Measurements from ENCODE around the gene SOD3.

SOD3 gene

GRCh38 chr4:24775750-24776149 is 19.6 kb upstream of the SOD3 start:
- no peak for DNase-seq (ENCODE audit: low spot score)

DNA sequence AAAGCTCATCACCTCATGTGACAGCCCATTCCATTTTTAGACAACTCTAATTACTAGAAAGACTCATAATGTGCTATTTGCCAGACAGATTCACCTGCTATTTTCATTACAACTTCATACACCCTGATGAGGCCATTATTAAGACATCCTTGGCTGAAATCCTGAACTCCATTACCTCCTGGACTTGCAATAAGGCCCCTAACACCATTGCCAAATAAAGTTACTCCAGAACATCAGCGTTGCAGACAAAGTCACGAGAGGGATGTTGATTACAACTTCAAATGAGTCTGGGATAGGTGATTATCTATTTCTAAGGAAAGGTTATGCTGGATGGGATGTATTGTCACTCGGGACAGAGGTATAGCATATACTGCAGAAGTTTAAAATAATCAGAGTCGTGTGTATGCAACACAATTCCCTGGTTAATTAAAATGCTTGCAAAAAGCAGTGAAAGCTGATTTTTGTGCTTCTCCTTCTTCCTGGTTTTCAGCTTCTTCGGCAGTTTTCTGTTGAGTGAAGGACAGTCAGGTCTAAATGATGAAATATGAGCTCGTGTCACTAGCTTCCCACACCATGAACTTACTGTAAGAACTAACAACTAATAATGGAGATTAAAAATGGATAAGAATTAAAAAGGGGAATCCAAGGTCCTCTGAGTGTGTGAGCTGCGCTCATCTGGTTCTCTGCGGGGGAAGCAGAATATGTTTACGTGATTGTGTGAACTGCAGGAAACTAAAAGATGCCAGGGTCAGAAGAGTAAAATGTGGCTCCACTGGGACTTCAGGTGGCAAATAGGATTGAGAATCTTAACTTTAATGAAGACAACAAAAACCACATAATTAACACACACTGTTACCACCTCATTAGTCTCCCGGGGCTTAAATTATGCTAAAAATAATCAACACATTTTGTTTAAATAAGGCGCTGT is 17.6 kb upstream of the SOD3 start:
- DNase-seq (ENCODE audit: low spot score) = no peak

DNA sequence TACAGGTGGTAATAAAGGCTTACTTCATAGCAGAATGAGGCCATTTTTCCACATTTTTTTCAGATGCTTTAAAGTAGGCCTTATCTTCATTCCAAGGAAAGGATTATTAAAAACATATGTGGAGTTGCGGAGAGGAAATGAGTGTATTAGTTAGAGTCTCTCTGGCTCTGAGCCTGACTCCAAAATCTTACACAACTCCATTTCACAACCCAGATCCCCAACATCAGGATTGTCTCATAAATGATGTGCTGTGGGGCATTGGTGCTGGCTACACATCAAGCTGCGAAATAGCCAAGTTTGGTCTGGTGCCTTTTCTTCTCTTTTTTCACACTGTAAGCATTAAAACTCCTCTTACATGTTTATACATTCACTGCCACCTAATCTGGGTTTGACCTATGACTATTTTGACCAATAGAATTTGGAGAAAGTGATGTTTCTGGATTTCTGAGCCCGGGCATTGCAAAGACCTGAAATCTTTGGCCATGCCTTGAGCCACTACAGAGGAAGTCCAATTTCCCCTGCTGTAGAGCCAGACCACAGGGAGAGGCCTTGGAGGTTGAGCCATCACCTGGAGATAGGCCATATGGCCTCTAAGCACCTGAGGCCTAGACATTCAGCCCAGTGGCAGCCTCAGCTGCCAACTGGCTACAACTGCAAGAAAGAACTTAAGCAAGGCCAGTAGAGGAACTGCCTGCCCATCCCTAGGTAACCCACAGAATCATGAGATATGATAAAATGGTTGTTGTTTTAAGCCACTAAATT is 16.7 kb upstream of the SOD3 start:
- DNase-seq (ENCODE audit: low spot score) = no peak

GRCh38 chr4:24780936-24781495 is 14.4 kb upstream of the SOD3 start:
- DNase-seq (ENCODE audit: low spot score) = no peak

DNA sequence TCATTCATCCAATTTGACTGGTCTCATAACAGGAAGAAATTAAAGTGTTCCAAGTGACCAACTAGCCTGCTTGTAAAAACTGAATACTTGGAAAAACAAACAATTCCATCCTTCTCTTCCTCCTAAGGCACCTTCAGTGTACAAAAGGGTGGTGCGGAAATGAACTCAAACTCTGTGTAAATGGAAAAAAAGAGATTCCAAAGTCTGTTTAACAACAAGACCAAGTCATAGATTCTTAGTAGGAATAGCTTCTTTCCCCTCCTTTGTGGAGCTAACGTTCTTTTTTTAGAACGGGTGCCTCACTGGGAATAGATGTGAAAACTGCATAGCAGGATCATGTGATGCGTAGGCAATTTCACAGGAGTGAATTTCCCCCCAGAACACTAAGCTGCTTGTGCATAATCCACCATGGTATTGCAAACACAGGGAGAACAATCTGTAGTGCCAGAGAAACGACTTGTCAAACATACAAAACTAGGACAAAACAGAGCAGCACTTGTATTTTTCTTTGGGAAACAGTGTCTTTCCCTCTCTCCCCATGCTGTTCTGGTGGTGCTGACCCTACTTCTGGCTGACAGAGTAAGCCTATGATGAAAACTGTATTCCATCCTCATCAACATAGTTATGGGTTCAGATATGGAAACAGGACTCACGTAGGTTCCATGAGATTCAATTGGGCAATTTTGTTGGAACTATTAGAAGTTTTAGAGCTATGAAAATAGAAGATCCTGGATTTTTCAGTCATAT is 13.2 kb upstream of the SOD3 start:
- no peak for DNase-seq (ENCODE audit: low spot score)

- DNase-seq (ENCODE audit: low spot score) = no peak
These were observed 11.9 kb upstream of the SOD3 start for GRCh38 chr4:24783506-24783905.

DNA sequence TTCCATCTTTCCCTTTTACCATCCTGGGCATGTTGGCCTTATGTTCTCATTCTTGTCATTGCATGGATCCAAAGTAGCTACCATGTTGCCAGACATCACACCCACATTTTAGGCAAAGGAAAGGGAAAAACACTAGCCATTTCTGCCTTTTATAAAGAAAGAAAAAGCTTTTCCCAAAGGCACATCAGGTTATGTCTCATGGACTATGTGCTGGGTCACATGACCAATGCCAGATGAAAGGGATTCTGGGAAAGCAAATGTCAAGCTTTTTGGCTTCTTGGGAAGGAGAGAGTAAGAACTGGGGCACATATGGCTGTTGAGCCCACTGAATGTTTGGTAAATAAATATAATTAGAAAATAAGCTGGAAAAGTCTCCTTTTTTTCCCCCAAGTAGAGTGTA is 4.3 kb upstream of the SOD3 start:
- DNase-seq (ENCODE audit: low spot score) = no peak

DNA sequence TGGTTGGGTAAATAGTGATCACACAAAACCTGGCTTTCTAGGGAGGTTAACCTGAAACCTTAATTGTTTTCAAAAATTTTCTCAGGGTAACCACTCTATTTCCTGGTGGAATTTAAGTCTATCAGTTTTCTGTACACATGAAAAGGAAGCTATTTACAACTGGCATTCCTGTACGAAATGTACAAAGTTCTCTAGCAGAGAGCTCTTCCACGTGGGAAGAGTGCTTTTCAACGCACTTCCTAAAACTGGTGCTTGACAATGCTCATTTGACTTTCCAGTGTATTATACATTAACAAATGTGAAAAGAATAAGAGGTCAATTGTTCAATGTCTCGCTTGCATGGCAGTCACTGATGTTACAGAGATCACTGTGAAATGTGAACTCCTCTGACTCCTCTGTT is 2.8 kb upstream of the SOD3 start:
- DNase-seq (ENCODE audit: low spot score) = no peak

GRCh38 chr4:24793219-24794005 is 2.0 kb upstream of the SOD3 start:
- DNase-seq (ENCODE audit: low spot score) = no peak

DNA sequence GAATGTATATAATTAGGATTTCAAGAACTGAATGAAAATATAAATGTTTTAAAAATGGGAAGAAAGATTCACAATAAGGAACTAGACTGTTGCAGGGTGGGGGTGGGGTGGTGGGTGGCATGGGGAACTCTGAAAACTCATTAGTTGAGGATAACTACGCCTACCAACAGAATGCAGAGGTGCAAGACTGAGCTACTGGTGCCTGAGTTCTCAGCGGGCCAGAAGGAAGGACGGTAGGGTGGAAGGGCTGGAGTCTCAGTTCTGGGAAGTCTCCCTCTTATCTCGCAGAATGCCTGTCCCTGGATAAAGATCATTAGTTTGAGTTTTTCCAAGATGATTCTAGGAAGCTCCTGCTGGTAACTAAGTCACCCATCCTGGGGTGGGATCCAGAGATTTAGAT is 1.3 kb upstream of the SOD3 start:
- DNase-seq (ENCODE audit: low spot score) = no peak

DNA sequence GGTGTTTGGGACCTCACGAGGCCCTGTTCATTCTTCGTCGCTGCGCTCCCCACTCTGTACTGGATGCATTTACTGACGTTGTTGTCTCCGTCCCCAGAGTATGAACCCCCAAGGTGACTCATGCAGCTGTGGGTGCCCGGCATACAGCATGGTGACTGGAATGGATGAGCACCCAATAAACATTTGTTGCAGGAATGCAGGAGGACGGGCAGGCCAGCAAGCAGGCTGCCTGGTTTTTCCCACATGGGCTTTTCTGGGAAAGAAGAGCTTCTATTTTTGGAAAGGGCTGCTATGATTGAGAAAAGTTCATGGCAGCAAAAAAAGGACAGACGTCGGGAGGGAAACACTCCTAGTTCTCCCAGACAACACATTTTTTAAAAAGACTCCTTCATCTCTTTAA is 893 bp upstream of the SOD3 start:
- no peak for DNase-seq (ENCODE audit: low spot score)

GRCh38 chr4:24795666-24796381 is 451 bp downstream of the SOD3 start:
- DNase-seq (ENCODE audit: low spot score) = no peak

DNA sequence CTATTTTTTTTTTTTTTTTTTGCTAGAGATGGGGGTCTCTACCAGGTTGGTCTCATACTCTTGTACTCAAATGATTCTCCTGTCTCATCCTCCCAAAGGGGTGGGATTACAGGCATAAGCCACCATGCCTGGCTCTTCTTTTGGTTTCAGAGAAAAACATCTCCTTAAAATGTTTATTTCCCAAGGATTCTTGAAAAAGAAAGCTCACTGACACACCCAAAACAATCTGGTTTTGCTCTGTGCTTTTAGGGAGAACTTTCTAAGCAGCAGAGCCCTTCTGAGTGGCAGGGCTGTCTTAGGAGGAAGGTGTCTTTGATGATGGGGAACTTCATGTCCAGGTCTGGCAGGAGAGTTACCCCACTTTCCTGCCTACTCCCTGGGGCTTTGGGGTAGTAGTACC is 1.2 kb downstream of the SOD3 start:
- DNase-seq (ENCODE audit: low spot score) = no peak

- no peak for DNase-seq (ENCODE audit: low spot score)
These were observed 2.8 kb downstream of the SOD3 start for GRCh38 chr4:24798036-24798610.

DNA sequence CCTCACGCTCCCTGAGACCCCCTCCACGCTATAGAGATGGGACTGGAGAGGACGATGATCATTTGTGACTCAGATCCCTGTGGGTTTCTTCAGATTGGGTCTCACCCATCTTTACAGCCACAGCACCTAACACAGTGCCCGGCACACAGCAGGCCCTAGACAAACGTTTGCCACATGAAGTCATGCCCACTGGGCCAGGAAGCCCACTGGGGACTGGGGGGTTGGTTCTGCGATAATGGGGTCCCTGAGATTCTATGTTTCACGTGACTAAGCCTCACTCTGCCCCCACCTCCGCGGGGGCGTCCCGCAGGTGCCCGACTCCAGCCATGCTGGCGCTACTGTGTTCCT is 3.8 kb downstream of the SOD3 start:
- DNase-seq (ENCODE audit: low spot score) = no peak

GRCh38 chr4:24799544-24800324 is 4.4 kb downstream of the SOD3 start:
- DNase-seq (ENCODE audit: low spot score) = peak; percentile 54

GRCh38 chr4:24800325-24800895 is 5.0 kb downstream of the SOD3 start:
- DNase-seq (ENCODE audit: low spot score) = peak; percentile 55

- no peak for DNase-seq (ENCODE audit: low spot score)
These were observed 5.9 kb downstream of the SOD3 start for GRCh38 chr4:24801136-24801855.

DNA sequence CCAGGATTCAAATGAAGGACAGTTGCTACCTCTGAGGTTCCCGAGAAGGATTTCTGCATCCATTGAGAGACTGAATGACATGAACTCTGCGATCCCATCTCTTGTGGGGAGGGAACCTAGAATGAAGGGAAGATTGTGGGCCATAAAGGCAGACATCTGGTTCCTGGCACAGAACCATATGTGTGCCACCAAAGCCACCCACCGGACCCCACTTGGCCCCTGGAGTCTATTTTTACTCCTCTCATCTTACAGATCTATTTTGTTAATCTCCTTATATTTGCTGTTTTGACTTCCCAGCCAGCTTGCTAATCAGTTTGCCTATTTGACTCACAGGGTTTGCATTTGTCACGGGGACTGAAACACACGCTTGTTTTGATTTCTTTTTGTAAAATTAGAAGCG is 7.3 kb downstream of the SOD3 start:
- no peak for DNase-seq (ENCODE audit: low spot score)
